ENCODE results near the gene KCNJ6. TPM values are rescaled to one million over a fixed set of nuclear protein-coding genes. Genes with fewer than 3 reads are reported as not detected.

KCNJ6 gene
- total and polyA plus RNA-seq, 4 donors = 0.01 TPM; not detected in 3

DNA sequence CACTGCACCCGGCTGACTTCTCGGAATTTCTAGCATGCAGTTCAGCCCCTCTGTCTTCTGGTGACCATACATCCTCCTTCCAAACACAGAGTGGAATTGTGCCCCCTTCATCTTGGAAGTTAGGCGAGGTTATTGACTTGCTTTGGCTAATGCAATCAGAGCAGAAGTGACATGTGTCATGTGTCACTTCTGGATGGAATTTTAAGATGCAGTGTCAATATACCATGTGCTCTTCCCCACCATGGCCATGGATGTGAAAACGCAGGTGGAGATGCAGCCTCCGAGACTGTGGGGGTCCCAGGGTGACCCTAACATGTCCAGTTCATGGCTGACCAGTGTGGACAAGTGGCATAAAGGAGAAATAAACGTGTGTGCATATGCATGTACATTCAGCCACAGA, 83.0 kb downstream of the KCNJ6 start:
- WGBS = 75% methylated on average over 6 of the region's 6 CpGs
- Histone ChIP-seq H3K4me3 (ENCODE audit: low read depth in 1 of 3, low read length in 3 of 3) (no peak overlapping the region), H3K27me3 (ENCODE audit: control insufficient read depth in 4 of 4, insufficient read depth in 4 of 4, low read length in 3 of 4) (no peaks in the 10 kb centered on the region), H3K9me3 (ENCODE audit: control insufficient read depth in 4 of 4, low read length in 3 of 4) (no peaks in the 10 kb centered on the region), H3K4me1 (ENCODE audit: control insufficient read depth in 4 of 4, insufficient read depth in 4 of 4, low read length in 3 of 4) (peaks cover 0 to 10% (median 6%) of the 10 kb centered on the region in 4 donors), H3K27ac (ENCODE audit: low read depth in 1 of 2, low read length in 2 of 2) (no peak overlapping the region), H3K9ac (ENCODE audit: low read depth in 1 of 2, low read length in 2 of 2) (no peak overlapping the region), H3K36me3 (ENCODE audit: control insufficient read depth in 4 of 4, insufficient read depth in 3 of 4, low read depth in 1 of 4, low read length in 3 of 4) (no peaks in the 10 kb centered on the region)
- TF ChIP-seq, protein P1, sequence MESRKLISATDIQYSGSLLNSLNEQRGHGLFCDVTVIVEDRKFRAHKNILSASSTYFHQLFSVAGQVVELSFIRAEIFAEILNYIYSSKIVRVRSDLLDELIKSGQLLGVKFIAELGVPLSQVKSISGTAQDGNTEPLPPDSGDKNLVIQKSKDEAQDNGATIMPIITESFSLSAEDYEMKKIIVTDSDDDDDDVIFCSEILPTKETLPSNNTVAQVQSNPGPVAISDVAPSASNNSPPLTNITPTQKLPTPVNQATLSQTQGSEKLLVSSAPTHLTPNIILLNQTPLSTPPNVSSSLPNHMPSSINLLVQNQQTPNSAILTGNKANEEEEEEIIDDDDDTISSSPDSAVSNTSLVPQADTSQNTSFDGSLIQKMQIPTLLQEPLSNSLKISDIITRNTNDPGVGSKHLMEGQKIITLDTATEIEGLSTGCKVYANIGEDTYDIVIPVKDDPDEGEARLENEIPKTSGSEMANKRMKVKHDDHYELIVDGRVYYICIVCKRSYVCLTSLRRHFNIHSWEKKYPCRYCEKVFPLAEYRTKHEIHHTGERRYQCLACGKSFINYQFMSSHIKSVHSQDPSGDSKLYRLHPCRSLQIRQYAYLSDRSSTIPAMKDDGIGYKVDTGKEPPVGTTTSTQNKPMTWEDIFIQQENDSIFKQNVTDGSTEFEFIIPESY (IDR thresholded peaks at IDR 0.05) = no peak
- TF ChIP-seq, protein P2, sequence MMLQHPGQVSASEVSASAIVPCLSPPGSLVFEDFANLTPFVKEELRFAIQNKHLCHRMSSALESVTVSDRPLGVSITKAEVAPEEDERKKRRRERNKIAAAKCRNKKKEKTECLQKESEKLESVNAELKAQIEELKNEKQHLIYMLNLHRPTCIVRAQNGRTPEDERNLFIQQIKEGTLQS (IDR thresholded peaks at IDR 0.05) = no peak
- TF ChIP-seq NR2F2 (IDR thresholded peaks at IDR 0.05) = no peak
- TF ChIP-seq TAF1 (conservative IDR thresholded peaks at IDR 0.05) = no peak
- TF ChIP-seq, protein P3, sequence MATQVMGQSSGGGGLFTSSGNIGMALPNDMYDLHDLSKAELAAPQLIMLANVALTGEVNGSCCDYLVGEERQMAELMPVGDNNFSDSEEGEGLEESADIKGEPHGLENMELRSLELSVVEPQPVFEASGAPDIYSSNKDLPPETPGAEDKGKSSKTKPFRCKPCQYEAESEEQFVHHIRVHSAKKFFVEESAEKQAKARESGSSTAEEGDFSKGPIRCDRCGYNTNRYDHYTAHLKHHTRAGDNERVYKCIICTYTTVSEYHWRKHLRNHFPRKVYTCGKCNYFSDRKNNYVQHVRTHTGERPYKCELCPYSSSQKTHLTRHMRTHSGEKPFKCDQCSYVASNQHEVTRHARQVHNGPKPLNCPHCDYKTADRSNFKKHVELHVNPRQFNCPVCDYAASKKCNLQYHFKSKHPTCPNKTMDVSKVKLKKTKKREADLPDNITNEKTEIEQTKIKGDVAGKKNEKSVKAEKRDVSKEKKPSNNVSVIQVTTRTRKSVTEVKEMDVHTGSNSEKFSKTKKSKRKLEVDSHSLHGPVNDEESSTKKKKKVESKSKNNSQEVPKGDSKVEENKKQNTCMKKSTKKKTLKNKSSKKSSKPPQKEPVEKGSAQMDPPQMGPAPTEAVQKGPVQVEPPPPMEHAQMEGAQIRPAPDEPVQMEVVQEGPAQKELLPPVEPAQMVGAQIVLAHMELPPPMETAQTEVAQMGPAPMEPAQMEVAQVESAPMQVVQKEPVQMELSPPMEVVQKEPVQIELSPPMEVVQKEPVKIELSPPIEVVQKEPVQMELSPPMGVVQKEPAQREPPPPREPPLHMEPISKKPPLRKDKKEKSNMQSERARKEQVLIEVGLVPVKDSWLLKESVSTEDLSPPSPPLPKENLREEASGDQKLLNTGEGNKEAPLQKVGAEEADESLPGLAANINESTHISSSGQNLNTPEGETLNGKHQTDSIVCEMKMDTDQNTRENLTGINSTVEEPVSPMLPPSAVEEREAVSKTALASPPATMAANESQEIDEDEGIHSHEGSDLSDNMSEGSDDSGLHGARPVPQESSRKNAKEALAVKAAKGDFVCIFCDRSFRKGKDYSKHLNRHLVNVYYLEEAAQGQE (IDR thresholded peaks at IDR 0.05) = no peak
- no peak for TF ChIP-seq HNF4G (IDR thresholded peaks at IDR 0.05)
- TF ChIP-seq RAD21 (IDR thresholded peaks at IDR 0.05) = no peak
- TF ChIP-seq, protein P4, sequence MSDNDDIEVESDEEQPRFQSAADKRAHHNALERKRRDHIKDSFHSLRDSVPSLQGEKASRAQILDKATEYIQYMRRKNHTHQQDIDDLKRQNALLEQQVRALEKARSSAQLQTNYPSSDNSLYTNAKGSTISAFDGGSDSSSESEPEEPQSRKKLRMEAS (IDR thresholded peaks at IDR 0.05) = no peak
- no peak for TF ChIP-seq YY1 (IDR thresholded peaks at IDR 0.05)
- TF ChIP-seq, protein P5, sequence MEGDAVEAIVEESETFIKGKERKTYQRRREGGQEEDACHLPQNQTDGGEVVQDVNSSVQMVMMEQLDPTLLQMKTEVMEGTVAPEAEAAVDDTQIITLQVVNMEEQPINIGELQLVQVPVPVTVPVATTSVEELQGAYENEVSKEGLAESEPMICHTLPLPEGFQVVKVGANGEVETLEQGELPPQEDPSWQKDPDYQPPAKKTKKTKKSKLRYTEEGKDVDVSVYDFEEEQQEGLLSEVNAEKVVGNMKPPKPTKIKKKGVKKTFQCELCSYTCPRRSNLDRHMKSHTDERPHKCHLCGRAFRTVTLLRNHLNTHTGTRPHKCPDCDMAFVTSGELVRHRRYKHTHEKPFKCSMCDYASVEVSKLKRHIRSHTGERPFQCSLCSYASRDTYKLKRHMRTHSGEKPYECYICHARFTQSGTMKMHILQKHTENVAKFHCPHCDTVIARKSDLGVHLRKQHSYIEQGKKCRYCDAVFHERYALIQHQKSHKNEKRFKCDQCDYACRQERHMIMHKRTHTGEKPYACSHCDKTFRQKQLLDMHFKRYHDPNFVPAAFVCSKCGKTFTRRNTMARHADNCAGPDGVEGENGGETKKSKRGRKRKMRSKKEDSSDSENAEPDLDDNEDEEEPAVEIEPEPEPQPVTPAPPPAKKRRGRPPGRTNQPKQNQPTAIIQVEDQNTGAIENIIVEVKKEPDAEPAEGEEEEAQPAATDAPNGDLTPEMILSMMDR (IDR thresholded peaks at IDR 0.05; ENCODE audit: low read depth, low read length, missing input control) = no peak
- no peak for TF ChIP-seq SP1 (IDR thresholded peaks at IDR 0.05)
- no peak for TF ChIP-seq EGR1 (IDR thresholded peaks at IDR 0.05; ENCODE audit: low read depth in 2 of 2)
- no peak for DNase-seq (ENCODE audit: low spot score)

DNA sequence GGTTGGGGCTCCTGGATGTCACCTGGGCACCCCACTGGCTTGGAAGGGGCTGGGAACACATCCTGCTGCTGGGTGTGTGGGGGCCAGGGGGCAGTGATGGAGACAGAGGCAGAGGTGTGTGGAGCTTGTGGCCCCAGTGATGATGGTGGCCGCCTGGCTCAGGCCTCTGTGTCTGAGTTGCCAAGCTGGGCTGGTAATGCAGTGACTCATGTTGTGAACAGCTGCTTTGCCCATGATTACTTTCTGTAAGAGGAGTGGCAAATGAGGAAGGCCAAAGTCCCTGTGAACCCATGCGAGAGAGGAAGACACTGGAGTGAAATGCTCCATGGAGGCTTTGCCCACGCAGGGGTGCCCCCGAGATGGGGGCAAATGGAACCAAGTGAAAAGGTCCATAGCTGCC, 86.8 kb downstream of the KCNJ6 start:
- DNase-seq (ENCODE audit: low spot score) = no peak
- Histone ChIP-seq H3K4me1 (ENCODE audit: control insufficient read depth in 4 of 4, insufficient read depth in 4 of 4, low read length in 3 of 4) (peaks cover 4 to 15% (median 6%) of the 10 kb centered on the region in 4 donors), H3K4me3 (ENCODE audit: low read depth in 1 of 3, low read length in 3 of 3) (no peak overlapping the region), H3K27ac (ENCODE audit: low read depth in 1 of 2, low read length in 2 of 2) (peak overlapping the region; percentile 61 to 79), H3K9ac (ENCODE audit: low read depth in 1 of 2, low read length in 2 of 2) (no peak overlapping the region), H3K27me3 (ENCODE audit: control insufficient read depth in 4 of 4, insufficient read depth in 4 of 4, low read length in 3 of 4) (peaks cover 0 to 2% (median 0%) of the 10 kb centered on the region in 4 donors), H3K36me3 (ENCODE audit: control insufficient read depth in 4 of 4, insufficient read depth in 3 of 4, low read depth in 1 of 4, low read length in 3 of 4) (no peaks in the 10 kb centered on the region), H3K9me3 (ENCODE audit: control insufficient read depth in 4 of 4, low read length in 3 of 4) (no peaks in the 10 kb centered on the region)
- 54% methylated on average over 4 of the region's 4 CpGs for WGBS
- TF ChIP-seq, protein P3 (IDR thresholded peaks at IDR 0.05) = peak; percentile 9
- TF ChIP-seq HNF4A (conservative IDR thresholded peaks at IDR 0.05) = peak; percentile 62 to 76
- peak; percentile 30 for TF ChIP-seq YY1 (IDR thresholded peaks at IDR 0.05)
- TF ChIP-seq, protein P4 (IDR thresholded peaks at IDR 0.05) = no peak
- TF ChIP-seq, protein P1 (IDR thresholded peaks at IDR 0.05) = no peak
- no peak for TF ChIP-seq EGR1 (IDR thresholded peaks at IDR 0.05; ENCODE audit: low read depth in 2 of 2)
- TF ChIP-seq NR2F2 (IDR thresholded peaks at IDR 0.05) = no peak
- TF ChIP-seq GABPA (IDR thresholded peaks at IDR 0.05 in 1 of 2, conservative IDR thresholded peaks at IDR 0.05 in 1 of 2) = no peak
- TF ChIP-seq RXRA (IDR thresholded peaks at IDR 0.05) = peak in 1 of 2 donors; percentile 27
- TF ChIP-seq FOXA2 (IDR thresholded peaks at IDR 0.05) = no peak
- peak; percentile 55 to 67 for TF ChIP-seq JUND (IDR thresholded peaks at IDR 0.05)
- TF ChIP-seq, protein P2 (IDR thresholded peaks at IDR 0.05) = no peak
- peak; percentile 11 for TF ChIP-seq HNF4G (IDR thresholded peaks at IDR 0.05)

Data from liver (tissue), 9 donors.